ENCODE results near the gene EPS8.

DNA sequence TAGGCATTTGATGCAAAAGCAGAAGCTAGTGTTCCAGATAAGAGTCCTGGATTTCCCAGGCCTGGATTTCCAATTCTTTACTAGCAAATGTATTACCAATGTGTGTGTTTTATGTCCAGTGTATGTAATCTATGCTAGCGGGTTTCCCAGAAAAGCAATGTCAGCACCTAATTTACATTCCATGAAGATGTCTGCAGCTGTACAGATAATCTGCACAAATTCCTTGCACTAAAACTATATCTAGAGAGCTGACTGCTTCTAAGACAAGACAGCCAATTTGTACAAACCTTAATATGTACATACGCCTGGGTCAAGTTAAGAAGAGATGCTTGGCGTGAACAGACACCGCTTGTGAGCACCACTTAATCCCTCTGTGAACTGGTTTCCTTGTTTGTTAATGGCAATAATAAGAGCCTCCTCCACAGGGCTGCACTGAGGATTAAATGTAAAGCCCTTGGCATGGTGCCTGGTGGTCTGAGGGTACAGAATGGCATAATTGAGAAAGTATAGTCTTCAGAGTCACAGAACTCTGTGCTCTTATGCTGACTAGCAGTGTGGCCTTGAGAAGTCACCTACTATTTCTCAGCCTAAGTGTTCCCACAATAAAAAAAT is 185.6 kb downstream of the EPS8 start:
- TF ChIP-seq POLR2AphosphoS5 (IDR thresholded peaks at IDR 0.05; ENCODE audit: borderline replicate concordance, low read depth, low read length) (no peak; the same call in 1 of the 2 replicates), FOXP2 (optimal IDR thresholded peaks at IDR 0.05; ENCODE audit: control extremely low read depth, extremely low read length, insufficient read depth) (no peak)

Measured in SK-N-MC (cell line).